Smooth muscle cell of the brain vasculature (primary cell): ENCODE results near the gene TSR1.
A peak's percentile ranks its signal among the peaks of the same experiment; 100 is the strongest.
"Not testable (repeated sequence)": the region's sequence is repeated elsewhere in the genome, so short reads cannot be mapped to it uniquely, and the experiment has no call there.

ENCODE experiments used
- DNase-seq: peaks from one replicate; pipeline ENCODE4 v3.0.0-alpha.2; 2012; ENCODE audit warnings: low read depth, low spot score

The TSR1 gene

GRCh38 chr17:2336852-2337543 is 741 bp upstream of the TSR1 start, which contains the start of gene SGSM2:
Gene SGSM2, plus strand, starts transcription at chr17:2337501. Its CDS starts 188 bp downstream, at chr17:2337689.
- DNase-seq = no peak

DNA sequence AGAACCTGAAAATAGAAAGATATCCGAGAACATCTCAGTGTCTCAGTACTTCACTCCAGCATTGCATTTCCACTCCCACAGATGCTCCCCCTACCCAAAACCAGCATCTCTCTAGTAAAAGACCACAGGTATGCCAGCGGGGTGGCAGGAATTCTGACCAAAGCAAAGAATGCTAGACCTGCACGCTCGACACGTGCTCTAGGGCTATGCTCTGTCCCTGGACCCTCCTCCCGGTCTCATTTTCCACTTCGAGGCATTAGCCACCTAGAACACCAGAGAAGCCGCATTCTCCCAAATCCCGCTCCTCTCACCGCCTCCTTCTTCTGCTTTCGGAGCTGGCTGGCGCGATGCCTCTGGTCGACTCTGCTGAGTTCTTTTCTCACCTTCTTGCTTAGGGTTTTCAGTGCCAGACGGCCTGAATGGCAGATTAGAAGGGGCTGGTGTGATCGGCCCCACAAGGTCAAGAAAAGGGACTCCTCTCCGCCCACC is 487 bp downstream of the TSR1 start:
- no peak for DNase-seq

DNA sequence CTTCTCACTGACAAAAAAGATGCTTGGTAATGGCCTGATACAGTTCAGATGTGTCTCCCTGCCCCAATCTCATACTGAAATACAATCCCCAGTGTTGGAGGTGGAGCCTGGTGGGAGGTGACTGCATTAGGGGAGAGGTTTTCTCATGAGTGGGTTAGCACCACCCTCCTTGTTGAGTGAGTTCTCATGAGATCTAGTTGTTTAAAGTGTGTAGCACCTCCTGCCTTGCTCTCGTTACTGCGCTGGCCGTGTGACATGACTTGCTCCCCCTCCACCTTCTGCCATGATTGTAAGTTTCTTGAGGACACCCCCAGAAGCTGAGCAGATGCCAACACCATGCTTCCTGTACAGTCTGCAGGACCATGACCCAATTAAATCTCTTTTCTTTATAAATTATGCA is 5.0 kb downstream of the TSR1 start:
- no peak for DNase-seq

- DNase-seq = no peak
These were observed 12.5 kb downstream of the TSR1 start for GRCh38 chr17:2323629-2324314.

- no peak for DNase-seq
These were observed 14.9 kb downstream of the TSR1 start for GRCh38 chr17:2321399-2321798.

DNA sequence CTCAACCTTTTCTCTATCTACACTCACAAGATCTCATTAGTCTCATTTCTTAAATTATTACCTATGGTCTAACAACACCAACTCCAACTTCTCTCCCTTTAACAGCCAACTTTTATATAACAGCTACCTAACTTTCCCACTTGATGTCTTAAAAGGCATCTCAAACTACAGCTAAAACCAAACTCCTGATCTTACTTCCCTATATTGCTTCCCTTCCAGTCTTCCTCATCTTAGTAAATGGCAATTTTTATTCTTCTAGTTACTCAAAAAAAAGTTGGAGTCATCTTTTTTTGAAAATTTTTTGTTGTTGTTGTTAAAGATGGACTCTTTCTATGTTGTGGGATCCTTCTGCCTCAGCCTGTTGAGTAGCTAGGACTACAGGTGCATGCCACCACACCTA is 17.2 kb downstream of the TSR1 start:
- DNase-seq = no peak

- DNase-seq = no peak
These were observed 18.5 kb downstream of the TSR1 start for GRCh38 chr17:2317796-2318195.

GRCh38 chr17:2316916-2317205 is 19.4 kb downstream of the TSR1 start:
- DNase-seq = not testable (repeated sequence)

DNA sequence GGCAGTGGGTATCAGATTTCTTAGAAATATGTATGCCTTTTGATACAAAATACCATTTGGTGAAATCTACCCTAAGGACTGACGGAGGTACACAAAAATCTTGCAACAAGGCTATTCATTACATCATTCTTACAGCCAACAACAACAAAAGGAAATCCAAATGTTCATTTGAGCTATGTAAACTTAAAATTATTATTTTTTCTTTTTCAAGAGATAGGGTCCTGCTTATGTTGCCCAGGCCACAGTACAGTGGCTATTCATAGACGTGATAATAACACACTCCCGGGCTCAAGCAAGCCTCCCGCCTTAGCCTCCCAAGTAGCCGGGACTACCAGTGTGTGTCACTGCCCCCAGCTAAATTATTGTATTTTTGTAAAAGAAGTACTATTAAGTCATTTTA is 23.5 kb downstream of the TSR1 start:
- DNase-seq = no peak

- DNase-seq = no peak
These were observed 26.7 kb downstream of the TSR1 start for GRCh38 chr17:2309338-2310154.

DNA sequence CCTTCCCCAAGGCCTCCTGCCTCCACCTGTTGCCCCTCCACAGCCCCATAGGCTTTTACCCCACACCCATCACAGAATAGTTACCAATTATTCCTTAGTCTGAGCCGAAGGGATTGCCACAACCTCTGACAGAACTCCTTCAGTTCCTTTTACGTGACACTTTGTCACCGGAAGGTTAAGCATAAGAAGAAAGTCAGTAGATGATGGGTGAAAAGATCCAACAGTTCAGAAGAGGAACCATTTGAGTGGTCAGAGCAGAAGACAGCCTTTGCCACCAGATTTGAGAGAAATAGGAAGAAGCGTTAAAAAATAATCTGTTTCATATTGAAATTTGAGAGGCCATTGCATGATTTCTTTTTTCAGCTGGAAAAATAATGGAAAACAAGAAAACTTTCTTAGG is 31.3 kb downstream of the TSR1 start:
- DNase-seq = no peak

- DNase-seq = peak; percentile 67
These were observed 32.8 kb downstream of the TSR1 start, which contains the start of the genes SMG6 and SRR for GRCh38 chr17:2303204-2304188. Gene SMG6, minus strand, starts transcription at chr17:2303785. Its CDS starts 65 bp downstream, at chr17:2303720. Gene SRR, plus strand, starts transcription at chr17:2303950. Its CDS starts 11,611 bp downstream, at chr17:2315561.

DNA sequence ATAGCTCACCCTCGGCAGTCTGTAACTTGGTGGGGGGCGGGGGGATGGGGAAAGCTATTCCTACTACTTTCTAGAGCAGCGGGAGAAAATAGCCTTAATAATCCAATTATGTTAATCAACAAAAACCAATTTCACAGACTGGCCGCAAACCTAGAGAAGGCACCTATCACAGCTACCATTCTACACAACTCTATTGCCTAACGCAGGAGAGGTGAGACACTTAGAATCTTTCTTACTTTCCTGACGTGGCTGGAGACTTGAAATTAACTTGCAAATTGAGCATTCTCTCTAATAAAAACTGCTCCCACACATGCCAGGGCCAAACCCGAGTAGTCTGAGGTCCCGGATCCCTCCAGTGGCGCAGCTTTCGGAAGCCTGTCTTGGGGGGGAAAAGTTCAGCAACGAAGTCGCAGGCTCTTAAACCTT is 33.5 kb downstream of the TSR1 start:
- DNase-seq = no peak

DNA sequence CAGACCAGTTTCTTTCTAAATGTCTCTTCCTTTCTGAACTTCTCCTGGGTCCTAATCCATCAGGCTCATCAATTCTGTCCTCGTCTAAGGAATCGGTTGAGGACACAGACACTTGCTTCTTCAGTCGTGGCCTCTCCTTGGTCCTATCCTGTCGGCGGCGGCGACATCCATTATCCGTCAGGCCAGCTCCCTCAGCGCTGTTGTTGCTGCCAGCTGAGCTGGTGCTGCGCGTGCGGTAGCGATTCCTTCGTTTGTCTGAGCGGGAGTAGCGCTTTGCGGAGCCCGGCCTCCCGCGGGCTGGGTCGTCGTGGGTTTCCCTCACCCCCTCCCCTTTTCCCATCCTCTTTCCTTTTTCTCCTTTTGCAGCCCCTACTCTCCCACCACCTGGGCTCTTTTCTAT is 36.5 kb downstream of the TSR1 start:
- no peak for DNase-seq

DNA sequence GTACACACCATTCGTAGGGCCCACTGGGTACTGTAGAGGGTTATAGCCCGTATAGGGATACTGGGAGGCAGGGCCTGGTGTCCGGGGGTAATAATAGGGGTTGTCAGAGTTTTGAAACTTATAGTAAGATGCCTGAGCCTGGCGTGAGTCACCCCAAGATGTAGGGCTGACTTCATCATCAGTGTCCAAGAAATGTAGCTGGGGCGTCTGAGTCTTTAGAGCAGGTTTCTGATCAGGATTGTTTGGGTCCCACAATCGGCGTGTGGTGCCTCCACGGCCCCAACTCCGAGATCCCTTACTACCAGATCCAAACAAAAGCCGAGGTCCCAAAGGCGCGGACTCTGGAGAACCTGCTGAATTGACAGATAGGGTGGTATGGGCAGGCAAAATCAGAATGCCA is 37.1 kb downstream of the TSR1 start:
- no peak for DNase-seq

- DNase-seq = no peak
These were observed 39.2 kb downstream of the TSR1 start for GRCh38 chr17:2297023-2297422.

DNA sequence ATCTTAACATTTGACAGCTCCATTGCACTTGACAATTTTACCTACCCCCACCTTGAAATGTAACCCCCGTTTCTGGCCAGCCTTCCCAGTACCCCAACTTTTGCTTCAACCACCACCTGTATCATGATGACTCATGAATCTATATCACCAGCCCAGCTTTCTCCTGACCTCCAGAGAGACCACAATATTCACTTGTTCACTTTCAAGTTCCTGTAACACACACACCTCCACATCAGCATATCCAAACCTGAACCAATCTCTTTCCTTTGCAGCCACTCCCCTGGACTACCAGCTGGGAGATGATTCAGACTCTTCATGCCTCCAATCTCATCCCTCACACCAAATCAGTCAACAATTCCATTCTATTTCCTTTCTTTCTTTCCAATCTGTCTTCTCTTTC is 40.7 kb downstream of the TSR1 start:
- DNase-seq = no peak

- no peak for DNase-seq
These were observed 44.2 kb downstream of the TSR1 start for GRCh38 chr17:2292100-2292499.

DNA sequence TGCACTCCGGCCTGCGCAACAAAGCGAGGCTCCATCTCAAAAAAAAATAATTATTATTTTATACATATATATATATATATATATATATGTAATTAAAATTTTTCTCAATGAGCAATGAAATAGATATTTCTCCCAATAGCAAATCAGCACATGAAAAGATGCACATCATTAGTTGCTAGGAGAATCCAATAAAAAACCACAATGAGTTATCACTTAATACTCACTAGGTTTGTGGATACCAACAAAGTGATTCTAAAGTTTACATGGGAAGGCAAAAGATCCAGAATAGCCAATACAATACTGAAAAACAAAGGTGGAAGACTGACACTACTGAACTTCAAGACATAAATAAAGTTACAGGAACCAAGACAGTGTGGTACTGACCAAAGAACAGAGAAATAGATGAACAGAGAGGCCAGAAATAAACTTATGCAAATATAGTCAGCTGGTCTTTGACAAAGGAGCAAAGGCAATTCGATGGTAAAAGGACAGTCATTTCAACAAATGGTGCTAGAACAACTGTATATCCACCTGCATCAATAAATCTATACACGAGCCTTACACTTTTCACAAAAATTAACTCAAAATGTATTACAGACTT is 46.3 kb downstream of the TSR1 start:
- DNase-seq = no peak

DNA sequence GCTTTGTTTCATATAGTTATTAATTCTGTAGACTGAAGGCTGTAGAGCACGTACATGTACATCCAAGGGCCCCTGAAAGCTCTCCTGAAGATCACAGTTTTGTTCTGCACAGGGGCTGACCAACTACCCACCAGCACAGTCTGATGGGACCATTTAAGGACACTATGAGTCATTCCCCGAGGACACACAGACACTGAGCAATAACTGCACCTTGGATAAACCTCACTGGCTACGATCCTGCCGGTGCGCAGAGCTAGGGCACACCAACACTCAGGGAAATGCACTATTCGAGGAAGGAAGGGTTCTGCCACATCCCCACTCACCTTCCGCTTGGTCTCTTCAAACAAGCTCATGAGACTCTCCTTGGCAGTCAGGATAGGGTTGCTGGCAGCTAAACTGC is 53.0 kb downstream of the TSR1 start:
- no peak for DNase-seq
